ENCODE data around the gene PRKCSH. TPM values are rescaled to one million over a fixed set of nuclear protein-coding genes. Genes with fewer than 3 reads are reported as not detected.

Gene PRKCSH
- total RNA-seq, 1 donor from 2014 or later: 405 TPM

DNA sequence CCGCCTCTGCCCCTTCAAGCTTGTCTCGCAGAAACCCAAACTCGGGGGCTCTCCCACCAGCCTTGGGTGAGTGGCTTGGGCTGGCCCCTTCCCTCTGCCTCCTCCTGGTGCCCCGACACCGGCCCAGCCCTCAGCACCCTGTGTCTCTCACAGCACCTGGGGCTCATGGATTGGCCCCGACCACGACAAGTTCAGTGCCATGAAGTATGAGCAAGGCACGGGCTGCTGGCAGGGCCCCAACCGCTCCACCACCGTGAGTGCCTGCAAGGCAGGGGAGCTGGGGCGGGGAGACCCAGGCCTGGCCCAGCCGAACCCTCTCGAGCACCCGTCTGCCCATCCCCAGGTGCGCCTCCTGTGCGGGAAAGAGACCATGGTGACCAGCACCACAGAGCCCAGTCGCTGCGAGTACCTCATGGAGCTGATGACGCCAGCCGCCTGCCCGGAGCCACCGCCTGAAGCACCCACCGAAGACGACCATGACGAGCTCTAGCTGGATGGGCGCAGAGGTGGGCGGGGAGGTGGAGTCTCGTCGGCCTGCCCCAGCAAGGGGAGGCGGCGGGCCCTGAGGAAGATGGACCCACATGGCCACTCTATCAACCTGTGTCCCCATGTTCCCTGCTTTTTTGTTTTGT is 13.6 kb downstream of the PRKCSH start:
- Mint-ChIP-seq H3K36me3 (ENCODE audit: low read depth, unreplicated experiment) (no peaks in the 10 kb centered on the region), H3K27me3 (ENCODE audit: low read depth, unreplicated experiment) (no peaks in the 10 kb centered on the region), H3K4me3 (ENCODE audit: unreplicated experiment) (no peak overlapping the region), H3K27ac (ENCODE audit: unreplicated experiment) (no peak overlapping the region), H3K9me3 (ENCODE audit: unreplicated experiment) (peaks cover 1% of the 10 kb centered on the region), H3K4me1 (ENCODE audit: low read depth, unreplicated experiment) (peaks cover 2% of the 10 kb centered on the region)
- FAIRE-seq: no peak
- Histone ChIP-seq H3K79me2 (ENCODE audit: insufficient read depth, low read length) (no peaks in the 10 kb centered on the region), H3K4me2 (ENCODE audit: low read length) (no peak overlapping the region), H3K9ac (ENCODE audit: low read length) (no peak overlapping the region), H3K4me1 (ENCODE audit: insufficient read depth, low read length) (no peaks in the 10 kb centered on the region), H3K4me3 (ENCODE audit: insufficient read depth, low read depth, low read length) (no peak overlapping the region), H2AFZ (ENCODE audit: low read depth, low read length) (no peak overlapping the region), H3K9me3 (ENCODE audit: insufficient read depth, low read depth, low read length) (no peaks in the 10 kb centered on the region), H4K20me1 (ENCODE audit: insufficient read depth, low read length) (peaks cover 15% of the 10 kb centered on the region), H3K27me3 (ENCODE audit: insufficient read depth, low read length) (no peaks in the 10 kb centered on the region), H3K27ac (ENCODE audit: low read depth, low read length) (no peak overlapping the region), H3K36me3 (ENCODE audit: insufficient read depth, low read length) (no peaks in the 10 kb centered on the region)
- no peak for TF ChIP-seq EZH2 (IDR thresholded peaks at IDR 0.05; ENCODE audit: insufficient read depth, low read length)
- TF ChIP-seq, protein P1, sequence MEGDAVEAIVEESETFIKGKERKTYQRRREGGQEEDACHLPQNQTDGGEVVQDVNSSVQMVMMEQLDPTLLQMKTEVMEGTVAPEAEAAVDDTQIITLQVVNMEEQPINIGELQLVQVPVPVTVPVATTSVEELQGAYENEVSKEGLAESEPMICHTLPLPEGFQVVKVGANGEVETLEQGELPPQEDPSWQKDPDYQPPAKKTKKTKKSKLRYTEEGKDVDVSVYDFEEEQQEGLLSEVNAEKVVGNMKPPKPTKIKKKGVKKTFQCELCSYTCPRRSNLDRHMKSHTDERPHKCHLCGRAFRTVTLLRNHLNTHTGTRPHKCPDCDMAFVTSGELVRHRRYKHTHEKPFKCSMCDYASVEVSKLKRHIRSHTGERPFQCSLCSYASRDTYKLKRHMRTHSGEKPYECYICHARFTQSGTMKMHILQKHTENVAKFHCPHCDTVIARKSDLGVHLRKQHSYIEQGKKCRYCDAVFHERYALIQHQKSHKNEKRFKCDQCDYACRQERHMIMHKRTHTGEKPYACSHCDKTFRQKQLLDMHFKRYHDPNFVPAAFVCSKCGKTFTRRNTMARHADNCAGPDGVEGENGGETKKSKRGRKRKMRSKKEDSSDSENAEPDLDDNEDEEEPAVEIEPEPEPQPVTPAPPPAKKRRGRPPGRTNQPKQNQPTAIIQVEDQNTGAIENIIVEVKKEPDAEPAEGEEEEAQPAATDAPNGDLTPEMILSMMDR (IDR thresholded peaks at IDR 0.05; ENCODE audit: insufficient read depth, low read depth, low read length): no peak
- DNase-seq (ENCODE audit: low read depth): no peak

DNA sequence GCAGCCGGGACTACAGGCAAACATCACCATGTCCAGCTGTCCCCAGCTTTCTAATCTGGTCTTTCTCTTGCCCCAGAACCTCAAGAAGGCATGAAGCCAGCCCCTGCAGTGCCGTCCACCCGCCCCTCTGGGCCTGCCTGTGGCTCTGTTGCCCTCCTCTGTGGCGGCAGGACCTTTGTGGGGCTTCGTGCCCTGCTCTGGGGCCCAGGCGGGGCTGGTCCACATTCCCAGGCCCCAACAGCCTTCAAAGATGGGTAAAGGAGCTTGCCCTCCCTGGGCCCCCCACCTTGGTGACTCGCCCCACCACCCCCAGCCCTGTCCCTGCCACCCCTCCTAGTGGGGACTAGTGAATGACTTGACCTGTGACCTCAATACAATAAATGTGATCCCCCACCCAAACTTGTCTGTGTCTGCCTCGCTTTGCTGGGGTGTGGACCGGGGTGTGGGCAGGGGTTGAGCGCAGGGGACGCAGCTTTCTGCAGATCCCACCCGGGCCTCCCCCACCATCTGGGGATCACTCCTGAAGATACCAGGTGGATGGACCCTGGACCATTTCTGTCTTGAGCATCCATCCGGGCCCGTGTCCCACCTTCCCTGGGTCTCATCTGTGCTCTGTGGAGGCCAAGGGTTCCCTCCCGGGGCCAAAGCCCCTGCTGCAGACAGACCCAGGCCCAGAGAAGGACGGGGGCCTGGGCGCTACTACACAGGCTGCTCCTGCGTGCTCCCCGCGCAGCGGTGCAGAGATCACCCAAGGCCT is 15.3 kb downstream of the PRKCSH start:
- Histone ChIP-seq H3K4me2 (ENCODE audit: low read length) (no peak overlapping the region), H4K20me1 (ENCODE audit: insufficient read depth, low read length) (peaks cover 5% of the 10 kb centered on the region), H3K79me2 (ENCODE audit: insufficient read depth, low read length) (no peaks in the 10 kb centered on the region), H3K9ac (ENCODE audit: low read length) (no peak overlapping the region), H2AFZ (ENCODE audit: low read depth, low read length) (no peak overlapping the region), H3K4me3 (ENCODE audit: insufficient read depth, low read depth, low read length) (no peak overlapping the region), H3K27me3 (ENCODE audit: insufficient read depth, low read length) (no peaks in the 10 kb centered on the region), H3K27ac (ENCODE audit: low read depth, low read length) (no peak overlapping the region), H3K36me3 (ENCODE audit: insufficient read depth, low read length) (no peaks in the 10 kb centered on the region), H3K9me3 (ENCODE audit: insufficient read depth, low read depth, low read length) (no peaks in the 10 kb centered on the region), H3K4me1 (ENCODE audit: insufficient read depth, low read length) (no peaks in the 10 kb centered on the region)
- H3K27ac Mint-ChIP-seq (ENCODE audit: unreplicated experiment): no peak overlapping the region
- peaks cover 2% of the 10 kb centered on the region for H3K4me1 Mint-ChIP-seq (ENCODE audit: low read depth, unreplicated experiment)
- DNase-seq (ENCODE audit: low read depth) (no peak), FAIRE-seq (no peak)
- TF ChIP-seq, protein P1 (IDR thresholded peaks at IDR 0.05; ENCODE audit: insufficient read depth, low read depth, low read length): no peak
- no peak for TF ChIP-seq EZH2 (IDR thresholded peaks at IDR 0.05; ENCODE audit: insufficient read depth, low read length)
- no peaks in the 10 kb centered on the region for H3K36me3 Mint-ChIP-seq (ENCODE audit: low read depth, unreplicated experiment)
- H3K27me3 Mint-ChIP-seq (ENCODE audit: low read depth, unreplicated experiment): no peaks in the 10 kb centered on the region
- H3K9me3 Mint-ChIP-seq (ENCODE audit: unreplicated experiment): peaks cover 1% of the 10 kb centered on the region
- H3K4me3 Mint-ChIP-seq (ENCODE audit: unreplicated experiment): no peak overlapping the region

Data from astrocyte (in vitro differentiated cells and primary cell).